DND-41 (cell line): ENCODE data around the gene PHLDB3.

ENCODE experiments used
- CTCF ChIP-seq: IDR thresholded peaks from 2 replicates; pipeline ENCODE4 v1.5.1; 2012; ENCODE audit warnings: borderline replicate concordance, low read length, moderate library complexity, mild to moderate bottlenecking; ENCODE audit not compliant: poor library complexity, severe bottlenecking; ENCODE audit errors: extremely low read depth
- EZH2 ChIP-seq: IDR thresholded peaks from 3 replicates; pipeline ENCODE4 v1.6.1; 2012; ENCODE audit warnings: borderline replicate concordance, low read depth, mild to moderate bottlenecking, moderate library complexity, low read length, inconsistent platforms; ENCODE audit not compliant: severe bottlenecking

- no peak for TF ChIP-seq EZH2
- TF ChIP-seq CTCF: no peak
These were observed 64.9 kb downstream of the PHLDB3 start for GRCh38 chr19:43439709-43440063.
